H1 (cell line): ENCODE data around the gene PLA2R1.

ENCODE experiments used
- CBX8 ChIP-seq: fragments of 300-800, 300-1000 bp; sonication (generic); IDR thresholded peaks from 2 replicates; pipeline ENCODE4 v1.7.1; 2016; ENCODE audit warnings: low read depth, low read length, borderline replicate concordance
- CTCF ChIP-seq, 3 experiments: IDR thresholded peaks; 1 replicate in 2 of 3; 2 replicates in 1 of 3; pipeline versions ENCODE4 v1.5.1 to v1.6.1; 2011; ENCODE audit warnings: low read length in 3 of 3, mild to moderate bottlenecking in 3 of 3, inconsistent platforms in 2 of 3, low read depth in 1 of 3, moderate library complexity in 1 of 3; ENCODE audit not compliant: insufficient read depth in 1 of 3; ENCODE audit errors: control extremely low read depth in 1 of 3
- EP300 ChIP-seq, 2 experiments: IDR thresholded peaks; 1 replicate in 1 of 2; 2 replicates in 1 of 2; pipeline ENCODE4 v1.6.1; 2011 to 2012; ENCODE audit warnings: low read depth in 2 of 2, low read length in 2 of 2, mild to moderate bottlenecking in 2 of 2, borderline replicate concordance in 1 of 2, inconsistent platforms in 1 of 2, moderate library complexity in 1 of 2
- EZH2 ChIP-seq: fragments of 200-600 bp; sonication (generic); IDR thresholded peaks from 2 replicates; pipeline ENCODE4 v1.7.1; 2012; ENCODE audit warnings: low read depth, mild to moderate bottlenecking, moderate library complexity, low read length, inconsistent platforms; ENCODE audit not compliant: severe bottlenecking
- JUN ChIP-seq: IDR thresholded peaks from 2 replicates; pipeline ENCODE4 v1.6.1; 2011; ENCODE audit warnings: low read depth, mild to moderate bottlenecking, improper control_type of control experiment, low read length
- NRF1 ChIP-seq: IDR thresholded peaks from 2 replicates; pipeline ENCODE4 v1.6.1; 2011; ENCODE audit warnings: mild to moderate bottlenecking, low read depth, low read length, improper control_type of control experiment
- SIN3A ChIP-seq, 2 experiments: IDR thresholded peaks in 1 of 2; conservative IDR thresholded peaks in 1 of 2; 2 replicates each; pipeline ENCODE4 v1.6.1; 2011 to 2012; ENCODE audit warnings: low read length in 2 of 2, improper control_type of control experiment in 1 of 2, low read depth in 1 of 2, mild to moderate bottlenecking in 1 of 2

GRCh38 chr2:160005476-160005875, 56.9 kb downstream of the PLA2R1 start:
- TF ChIP-seq CTCF (IDR thresholded peaks at IDR 0.05; ENCODE audit: control extremely low read depth in 1 of 3, insufficient read depth in 1 of 3, low read depth in 1 of 3, low read length in 3 of 3) (no peak), NRF1 (no peak), CBX8 (no peak), EZH2 (no peak), EP300 (IDR thresholded peaks at IDR 0.05; ENCODE audit: borderline replicate concordance in 1 of 2, low read depth in 2 of 2, low read length in 2 of 2) (no peak), SIN3A (conservative IDR thresholded peaks at IDR 0.05 in 1 of 2, IDR thresholded peaks at IDR 0.05 in 1 of 2; ENCODE audit: low read depth in 1 of 2, low read length in 2 of 2) (no peak), JUN (no peak)
